Measurements from ENCODE around the gene TGM4. TPM values are rescaled to one million over a fixed set of nuclear protein-coding genes. Genes with fewer than 3 reads are reported as not detected.

TGM4 gene
- total RNA-seq, 1 donor from 2014 or later: 0.18 TPM

DNA sequence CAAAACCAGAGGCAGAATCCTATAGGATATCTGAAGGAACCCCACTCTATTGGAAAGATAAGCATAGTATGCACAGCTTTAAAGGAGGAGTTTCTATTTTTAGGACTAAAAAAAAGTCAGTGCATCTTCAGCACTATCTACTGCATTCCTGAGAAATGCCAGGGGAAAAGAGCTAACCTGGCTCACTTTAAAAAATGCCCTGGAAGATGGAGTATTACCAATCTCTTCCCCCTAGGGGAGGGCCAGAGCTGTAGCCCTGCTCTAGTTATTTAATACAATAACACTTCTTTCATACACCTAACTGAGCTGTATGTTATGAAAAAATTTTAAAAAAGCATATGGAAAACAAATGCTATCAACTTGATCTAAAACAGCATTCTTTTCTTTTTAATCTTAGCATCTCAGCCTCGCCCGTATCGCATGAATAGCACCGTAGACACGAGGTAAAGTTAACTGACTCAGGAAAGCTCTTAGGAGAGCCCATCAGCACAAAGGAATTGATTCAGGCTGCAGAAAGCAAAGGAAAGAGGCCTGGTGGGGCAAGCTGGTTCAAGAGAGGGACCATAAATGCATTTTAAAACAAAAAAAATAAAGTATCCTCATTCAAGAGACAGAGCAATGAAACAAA lies 50.2 kb downstream of the TGM4 start:
- Histone ChIP-seq H3K36me3 (ENCODE audit: insufficient read depth, low read length) (peaks cover 2% of the 10 kb centered on the region), H3K27me3 (ENCODE audit: insufficient read depth, low read length) (no peaks in the 10 kb centered on the region), H2AFZ (ENCODE audit: low read depth, low read length) (no peak overlapping the region), H3K27ac (ENCODE audit: low read depth, low read length) (no peak overlapping the region), H4K20me1 (ENCODE audit: insufficient read depth, low read length) (no peaks in the 10 kb centered on the region), H3K79me2 (ENCODE audit: insufficient read depth, low read length) (no peaks in the 10 kb centered on the region), H3K9me3 (ENCODE audit: insufficient read depth, low read depth, low read length) (no peaks in the 10 kb centered on the region), H3K9ac (ENCODE audit: low read length) (no peak overlapping the region), H3K4me2 (ENCODE audit: low read length) (no peak overlapping the region), H3K4me3 (ENCODE audit: insufficient read depth, low read depth, low read length) (no peak overlapping the region), H3K4me1 (ENCODE audit: insufficient read depth, low read length) (no peaks in the 10 kb centered on the region)
- Mint-ChIP-seq H3K4me1 (ENCODE audit: low read depth, unreplicated experiment) (peaks cover 10% of the 10 kb centered on the region), H3K27ac (ENCODE audit: unreplicated experiment) (no peak overlapping the region), H3K36me3 (ENCODE audit: low read depth, unreplicated experiment) (peaks cover 31% of the 10 kb centered on the region), H3K27me3 (ENCODE audit: low read depth, unreplicated experiment) (no peaks in the 10 kb centered on the region), H3K4me3 (ENCODE audit: unreplicated experiment) (no peak overlapping the region), H3K9me3 (ENCODE audit: unreplicated experiment) (no peaks in the 10 kb centered on the region)
- TF ChIP-seq, protein P1, sequence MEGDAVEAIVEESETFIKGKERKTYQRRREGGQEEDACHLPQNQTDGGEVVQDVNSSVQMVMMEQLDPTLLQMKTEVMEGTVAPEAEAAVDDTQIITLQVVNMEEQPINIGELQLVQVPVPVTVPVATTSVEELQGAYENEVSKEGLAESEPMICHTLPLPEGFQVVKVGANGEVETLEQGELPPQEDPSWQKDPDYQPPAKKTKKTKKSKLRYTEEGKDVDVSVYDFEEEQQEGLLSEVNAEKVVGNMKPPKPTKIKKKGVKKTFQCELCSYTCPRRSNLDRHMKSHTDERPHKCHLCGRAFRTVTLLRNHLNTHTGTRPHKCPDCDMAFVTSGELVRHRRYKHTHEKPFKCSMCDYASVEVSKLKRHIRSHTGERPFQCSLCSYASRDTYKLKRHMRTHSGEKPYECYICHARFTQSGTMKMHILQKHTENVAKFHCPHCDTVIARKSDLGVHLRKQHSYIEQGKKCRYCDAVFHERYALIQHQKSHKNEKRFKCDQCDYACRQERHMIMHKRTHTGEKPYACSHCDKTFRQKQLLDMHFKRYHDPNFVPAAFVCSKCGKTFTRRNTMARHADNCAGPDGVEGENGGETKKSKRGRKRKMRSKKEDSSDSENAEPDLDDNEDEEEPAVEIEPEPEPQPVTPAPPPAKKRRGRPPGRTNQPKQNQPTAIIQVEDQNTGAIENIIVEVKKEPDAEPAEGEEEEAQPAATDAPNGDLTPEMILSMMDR (IDR thresholded peaks at IDR 0.05; ENCODE audit: insufficient read depth, low read depth, low read length): no peak
- no peak for TF ChIP-seq EZH2 (IDR thresholded peaks at IDR 0.05; ENCODE audit: insufficient read depth, low read length)
- FAIRE-seq (no peak), DNase-seq (ENCODE audit: low read depth) (no peak)

DNA sequence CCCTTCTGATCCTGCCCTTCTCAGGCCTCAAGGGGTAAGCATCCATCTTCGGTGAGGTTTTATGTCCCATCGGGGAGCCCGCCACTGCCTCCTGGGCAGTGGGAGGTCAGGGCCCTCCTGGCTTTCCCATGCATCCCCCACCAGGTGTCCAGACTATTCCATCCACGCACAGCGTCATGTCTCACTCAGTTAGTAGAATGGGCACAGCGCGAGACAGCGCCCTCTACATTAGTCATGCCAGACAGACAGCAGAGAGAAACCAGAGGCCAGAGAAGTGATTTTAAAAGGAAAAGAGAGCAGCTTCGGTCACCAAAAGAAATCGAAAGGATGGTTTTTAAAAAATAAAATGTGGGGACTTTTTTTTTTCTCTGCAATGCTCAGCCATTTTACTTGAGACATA lies 51.8 kb downstream of the TGM4 start:
- Histone ChIP-seq H3K27me3 (ENCODE audit: insufficient read depth, low read length) (no peaks in the 10 kb centered on the region), H3K79me2 (ENCODE audit: insufficient read depth, low read length) (no peaks in the 10 kb centered on the region), H4K20me1 (ENCODE audit: insufficient read depth, low read length) (no peaks in the 10 kb centered on the region), H3K4me3 (ENCODE audit: insufficient read depth, low read depth, low read length) (no peak overlapping the region), H3K9ac (ENCODE audit: low read length) (no peak overlapping the region), H3K36me3 (ENCODE audit: insufficient read depth, low read length) (peaks cover 2% of the 10 kb centered on the region), H2AFZ (ENCODE audit: low read depth, low read length) (no peak overlapping the region), H3K4me1 (ENCODE audit: insufficient read depth, low read length) (no peaks in the 10 kb centered on the region), H3K9me3 (ENCODE audit: insufficient read depth, low read depth, low read length) (no peaks in the 10 kb centered on the region), H3K4me2 (ENCODE audit: low read length) (no peak overlapping the region), H3K27ac (ENCODE audit: low read depth, low read length) (no peak overlapping the region)
- no peaks in the 10 kb centered on the region for H3K9me3 Mint-ChIP-seq (ENCODE audit: unreplicated experiment)
- no peak for FAIRE-seq
- TF ChIP-seq EZH2 (IDR thresholded peaks at IDR 0.05; ENCODE audit: insufficient read depth, low read length): no peak
- TF ChIP-seq, protein P1 (IDR thresholded peaks at IDR 0.05; ENCODE audit: insufficient read depth, low read depth, low read length): no peak
- no peaks in the 10 kb centered on the region for H3K27me3 Mint-ChIP-seq (ENCODE audit: low read depth, unreplicated experiment)
- peaks cover 10% of the 10 kb centered on the region for H3K4me1 Mint-ChIP-seq (ENCODE audit: low read depth, unreplicated experiment)
- DNase-seq (ENCODE audit: low read depth): no peak
- H3K36me3 Mint-ChIP-seq (ENCODE audit: low read depth, unreplicated experiment): peaks cover 21% of the 10 kb centered on the region
- no peak overlapping the region for H3K27ac Mint-ChIP-seq (ENCODE audit: unreplicated experiment)
- H3K4me3 Mint-ChIP-seq (ENCODE audit: unreplicated experiment): no peak overlapping the region

GRCh38 chr3:44926921-44927320 lies 52.5 kb downstream of the TGM4 start:
- Mint-ChIP-seq H3K27me3 (ENCODE audit: low read depth, unreplicated experiment) (no peaks in the 10 kb centered on the region), H3K4me3 (ENCODE audit: unreplicated experiment) (no peak overlapping the region), H3K4me1 (ENCODE audit: low read depth, unreplicated experiment) (peaks cover 10% of the 10 kb centered on the region), H3K9me3 (ENCODE audit: unreplicated experiment) (no peaks in the 10 kb centered on the region), H3K27ac (ENCODE audit: unreplicated experiment) (no peak overlapping the region), H3K36me3 (ENCODE audit: low read depth, unreplicated experiment) (peaks cover 19% of the 10 kb centered on the region)
- Histone ChIP-seq H3K4me2 (ENCODE audit: low read length) (no peak overlapping the region), H3K27ac (ENCODE audit: low read depth, low read length) (no peak overlapping the region), H3K9me3 (ENCODE audit: insufficient read depth, low read depth, low read length) (no peaks in the 10 kb centered on the region), H3K4me3 (ENCODE audit: insufficient read depth, low read depth, low read length) (no peak overlapping the region), H4K20me1 (ENCODE audit: insufficient read depth, low read length) (no peaks in the 10 kb centered on the region), H2AFZ (ENCODE audit: low read depth, low read length) (no peak overlapping the region), H3K27me3 (ENCODE audit: insufficient read depth, low read length) (no peaks in the 10 kb centered on the region), H3K9ac (ENCODE audit: low read length) (no peak overlapping the region), H3K4me1 (ENCODE audit: insufficient read depth, low read length) (no peaks in the 10 kb centered on the region), H3K79me2 (ENCODE audit: insufficient read depth, low read length) (no peaks in the 10 kb centered on the region), H3K36me3 (ENCODE audit: insufficient read depth, low read length) (peaks cover 2% of the 10 kb centered on the region)
- FAIRE-seq (no peak), DNase-seq (ENCODE audit: low read depth) (no peak)
- no peak for TF ChIP-seq EZH2 (IDR thresholded peaks at IDR 0.05; ENCODE audit: insufficient read depth, low read length)
- TF ChIP-seq, protein P1 (IDR thresholded peaks at IDR 0.05; ENCODE audit: insufficient read depth, low read depth, low read length): no peak

All from astrocyte (in vitro differentiated cells and primary cell).